Measurements from ENCODE around the gene TARM1.

DNA sequence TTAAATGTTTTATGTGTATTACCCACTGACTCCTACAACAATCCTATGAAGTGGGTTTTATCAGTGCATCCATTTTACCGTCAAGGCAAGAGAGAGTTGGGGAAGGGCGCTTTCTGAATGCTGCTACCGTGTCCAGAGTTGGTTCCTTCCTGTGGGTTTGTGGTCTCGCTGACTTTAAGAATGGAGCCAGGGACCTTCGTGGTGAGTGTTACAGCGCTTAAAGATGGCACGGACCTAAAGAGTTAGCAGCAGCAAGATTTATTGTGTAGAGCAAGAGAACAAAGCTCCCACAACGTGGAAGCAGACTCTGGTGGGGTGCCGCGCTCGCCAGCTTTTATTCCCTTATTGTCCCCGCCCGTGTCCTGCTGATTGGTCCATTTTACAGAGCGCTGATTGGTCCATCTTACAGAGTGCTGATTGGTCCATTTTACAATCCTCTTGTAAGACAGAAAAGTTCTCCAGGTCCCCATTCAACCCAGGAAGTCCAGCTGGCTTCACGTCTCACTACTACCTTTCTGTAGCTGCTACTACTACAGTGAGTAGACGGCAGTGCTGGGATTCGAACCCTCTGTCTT lies 13.3 kb upstream of the TARM1 start:
- TF ChIP-seq EZH2 (IDR thresholded peaks at IDR 0.05; ENCODE audit: low read depth, low read length, severe bottlenecking) (no peak), POLR2A (IDR thresholded peaks at IDR 0.05; ENCODE audit: control extremely low read depth in 1 of 2, low read depth in 2 of 2, low read length in 2 of 2) (no peak), RAD21 (IDR thresholded peaks at IDR 0.05 in 1 of 2, conservative IDR thresholded peaks at IDR 0.05 in 1 of 2; ENCODE audit: low read depth in 2 of 2, low read length in 2 of 2) (no peak)
- TF ChIP-seq, protein P1, sequence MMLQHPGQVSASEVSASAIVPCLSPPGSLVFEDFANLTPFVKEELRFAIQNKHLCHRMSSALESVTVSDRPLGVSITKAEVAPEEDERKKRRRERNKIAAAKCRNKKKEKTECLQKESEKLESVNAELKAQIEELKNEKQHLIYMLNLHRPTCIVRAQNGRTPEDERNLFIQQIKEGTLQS (IDR thresholded peaks at IDR 0.05; ENCODE audit: insufficient read depth, low read depth, low read length), result no peak
- TF ChIP-seq, protein P2, sequence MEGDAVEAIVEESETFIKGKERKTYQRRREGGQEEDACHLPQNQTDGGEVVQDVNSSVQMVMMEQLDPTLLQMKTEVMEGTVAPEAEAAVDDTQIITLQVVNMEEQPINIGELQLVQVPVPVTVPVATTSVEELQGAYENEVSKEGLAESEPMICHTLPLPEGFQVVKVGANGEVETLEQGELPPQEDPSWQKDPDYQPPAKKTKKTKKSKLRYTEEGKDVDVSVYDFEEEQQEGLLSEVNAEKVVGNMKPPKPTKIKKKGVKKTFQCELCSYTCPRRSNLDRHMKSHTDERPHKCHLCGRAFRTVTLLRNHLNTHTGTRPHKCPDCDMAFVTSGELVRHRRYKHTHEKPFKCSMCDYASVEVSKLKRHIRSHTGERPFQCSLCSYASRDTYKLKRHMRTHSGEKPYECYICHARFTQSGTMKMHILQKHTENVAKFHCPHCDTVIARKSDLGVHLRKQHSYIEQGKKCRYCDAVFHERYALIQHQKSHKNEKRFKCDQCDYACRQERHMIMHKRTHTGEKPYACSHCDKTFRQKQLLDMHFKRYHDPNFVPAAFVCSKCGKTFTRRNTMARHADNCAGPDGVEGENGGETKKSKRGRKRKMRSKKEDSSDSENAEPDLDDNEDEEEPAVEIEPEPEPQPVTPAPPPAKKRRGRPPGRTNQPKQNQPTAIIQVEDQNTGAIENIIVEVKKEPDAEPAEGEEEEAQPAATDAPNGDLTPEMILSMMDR (IDR thresholded peaks at IDR 0.05; ENCODE audit: control extremely low read depth in 1 of 3, insufficient read depth in 1 of 3, low read depth in 1 of 3, low read length in 3 of 3), result no peak
- TF ChIP-seq, protein P3, sequence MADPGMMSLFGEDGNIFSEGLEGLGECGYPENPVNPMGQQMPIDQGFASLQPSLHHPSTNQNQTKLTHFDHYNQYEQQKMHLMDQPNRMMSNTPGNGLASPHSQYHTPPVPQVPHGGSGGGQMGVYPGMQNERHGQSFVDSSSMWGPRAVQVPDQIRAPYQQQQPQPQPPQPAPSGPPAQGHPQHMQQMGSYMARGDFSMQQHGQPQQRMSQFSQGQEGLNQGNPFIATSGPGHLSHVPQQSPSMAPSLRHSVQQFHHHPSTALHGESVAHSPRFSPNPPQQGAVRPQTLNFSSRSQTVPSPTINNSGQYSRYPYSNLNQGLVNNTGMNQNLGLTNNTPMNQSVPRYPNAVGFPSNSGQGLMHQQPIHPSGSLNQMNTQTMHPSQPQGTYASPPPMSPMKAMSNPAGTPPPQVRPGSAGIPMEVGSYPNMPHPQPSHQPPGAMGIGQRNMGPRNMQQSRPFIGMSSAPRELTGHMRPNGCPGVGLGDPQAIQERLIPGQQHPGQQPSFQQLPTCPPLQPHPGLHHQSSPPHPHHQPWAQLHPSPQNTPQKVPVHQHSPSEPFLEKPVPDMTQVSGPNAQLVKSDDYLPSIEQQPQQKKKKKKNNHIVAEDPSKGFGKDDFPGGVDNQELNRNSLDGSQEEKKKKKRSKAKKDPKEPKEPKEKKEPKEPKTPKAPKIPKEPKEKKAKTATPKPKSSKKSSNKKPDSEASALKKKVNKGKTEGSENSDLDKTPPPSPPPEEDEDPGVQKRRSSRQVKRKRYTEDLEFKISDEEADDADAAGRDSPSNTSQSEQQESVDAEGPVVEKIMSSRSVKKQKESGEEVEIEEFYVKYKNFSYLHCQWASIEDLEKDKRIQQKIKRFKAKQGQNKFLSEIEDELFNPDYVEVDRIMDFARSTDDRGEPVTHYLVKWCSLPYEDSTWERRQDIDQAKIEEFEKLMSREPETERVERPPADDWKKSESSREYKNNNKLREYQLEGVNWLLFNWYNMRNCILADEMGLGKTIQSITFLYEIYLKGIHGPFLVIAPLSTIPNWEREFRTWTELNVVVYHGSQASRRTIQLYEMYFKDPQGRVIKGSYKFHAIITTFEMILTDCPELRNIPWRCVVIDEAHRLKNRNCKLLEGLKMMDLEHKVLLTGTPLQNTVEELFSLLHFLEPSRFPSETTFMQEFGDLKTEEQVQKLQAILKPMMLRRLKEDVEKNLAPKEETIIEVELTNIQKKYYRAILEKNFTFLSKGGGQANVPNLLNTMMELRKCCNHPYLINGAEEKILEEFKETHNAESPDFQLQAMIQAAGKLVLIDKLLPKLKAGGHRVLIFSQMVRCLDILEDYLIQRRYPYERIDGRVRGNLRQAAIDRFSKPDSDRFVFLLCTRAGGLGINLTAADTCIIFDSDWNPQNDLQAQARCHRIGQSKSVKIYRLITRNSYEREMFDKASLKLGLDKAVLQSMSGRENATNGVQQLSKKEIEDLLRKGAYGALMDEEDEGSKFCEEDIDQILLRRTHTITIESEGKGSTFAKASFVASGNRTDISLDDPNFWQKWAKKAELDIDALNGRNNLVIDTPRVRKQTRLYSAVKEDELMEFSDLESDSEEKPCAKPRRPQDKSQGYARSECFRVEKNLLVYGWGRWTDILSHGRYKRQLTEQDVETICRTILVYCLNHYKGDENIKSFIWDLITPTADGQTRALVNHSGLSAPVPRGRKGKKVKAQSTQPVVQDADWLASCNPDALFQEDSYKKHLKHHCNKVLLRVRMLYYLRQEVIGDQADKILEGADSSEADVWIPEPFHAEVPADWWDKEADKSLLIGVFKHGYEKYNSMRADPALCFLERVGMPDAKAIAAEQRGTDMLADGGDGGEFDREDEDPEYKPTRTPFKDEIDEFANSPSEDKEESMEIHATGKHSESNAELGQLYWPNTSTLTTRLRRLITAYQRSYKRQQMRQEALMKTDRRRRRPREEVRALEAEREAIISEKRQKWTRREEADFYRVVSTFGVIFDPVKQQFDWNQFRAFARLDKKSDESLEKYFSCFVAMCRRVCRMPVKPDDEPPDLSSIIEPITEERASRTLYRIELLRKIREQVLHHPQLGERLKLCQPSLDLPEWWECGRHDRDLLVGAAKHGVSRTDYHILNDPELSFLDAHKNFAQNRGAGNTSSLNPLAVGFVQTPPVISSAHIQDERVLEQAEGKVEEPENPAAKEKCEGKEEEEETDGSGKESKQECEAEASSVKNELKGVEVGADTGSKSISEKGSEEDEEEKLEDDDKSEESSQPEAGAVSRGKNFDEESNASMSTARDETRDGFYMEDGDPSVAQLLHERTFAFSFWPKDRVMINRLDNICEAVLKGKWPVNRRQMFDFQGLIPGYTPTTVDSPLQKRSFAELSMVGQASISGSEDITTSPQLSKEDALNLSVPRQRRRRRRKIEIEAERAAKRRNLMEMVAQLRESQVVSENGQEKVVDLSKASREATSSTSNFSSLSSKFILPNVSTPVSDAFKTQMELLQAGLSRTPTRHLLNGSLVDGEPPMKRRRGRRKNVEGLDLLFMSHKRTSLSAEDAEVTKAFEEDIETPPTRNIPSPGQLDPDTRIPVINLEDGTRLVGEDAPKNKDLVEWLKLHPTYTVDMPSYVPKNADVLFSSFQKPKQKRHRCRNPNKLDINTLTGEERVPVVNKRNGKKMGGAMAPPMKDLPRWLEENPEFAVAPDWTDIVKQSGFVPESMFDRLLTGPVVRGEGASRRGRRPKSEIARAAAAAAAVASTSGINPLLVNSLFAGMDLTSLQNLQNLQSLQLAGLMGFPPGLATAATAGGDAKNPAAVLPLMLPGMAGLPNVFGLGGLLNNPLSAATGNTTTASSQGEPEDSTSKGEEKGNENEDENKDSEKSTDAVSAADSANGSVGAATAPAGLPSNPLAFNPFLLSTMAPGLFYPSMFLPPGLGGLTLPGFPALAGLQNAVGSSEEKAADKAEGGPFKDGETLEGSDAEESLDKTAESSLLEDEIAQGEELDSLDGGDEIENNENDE (IDR thresholded peaks at IDR 0.05; ENCODE audit: insufficient replicate concordance, low read length), result no peak
